ENCODE measurements around the gene MYOD1. TPM values are rescaled to one million over a fixed set of nuclear protein-coding genes. Genes with fewer than 3 reads are reported as not detected.

Gene MYOD1
- total RNA-seq, 1 experiment from 2014 or later = not detected

GRCh38 chr11:17686231-17686980 lies 33.0 kb upstream of the MYOD1 start:
- POLR2A ChIA-PET = no interaction called here
- TF ChIP-seq POLR2AphosphoS5 (IDR thresholded peaks at IDR 0.05; ENCODE audit: low read depth, low read length) (no peak), CTCF (IDR thresholded peaks at IDR 0.05) (no peak), REST (IDR thresholded peaks at IDR 0.05; ENCODE audit: insufficient read depth in 1 of 2, low read depth in 2 of 2, low read length in 1 of 2) (no peak), SIN3A (IDR thresholded peaks at IDR 0.05; ENCODE audit: borderline replicate concordance, insufficient read depth, low read depth, low read length) (no peak), TCF7L2 (IDR thresholded peaks at IDR 0.05; ENCODE audit: low read depth, low read length) (no peak)
- Histone ChIP-seq H3K4me3 (ENCODE audit: low read depth in 2 of 2, low read length in 2 of 2) (no peak overlapping the region), H3K36me3 (ENCODE audit: control insufficient read depth, insufficient read depth, low read length) (no peaks in the 10 kb centered on the region), H3K27me3 (ENCODE audit: control insufficient read depth, insufficient read depth, low read length) (0 out of 2 replicates have a peak, but pooled peaks cover 5% of the 10 kb centered on the region), H3K9me3 (ENCODE audit: control insufficient read depth, insufficient read depth, low read depth, low read length) (no peaks in the 10 kb centered on the region), H3K27ac (ENCODE audit: low read length) (no peak overlapping the region), H3K4me1 (ENCODE audit: control insufficient read depth, insufficient read depth, low read length) (peaks cover 10% of the 10 kb centered on the region)
- ATAC-seq = no peak
- intact Hi-C loops (cut with micrococcal nuclease; ENCODE audit: unreplicated experiment) (no loop called here), in situ Hi-C loops (cut with HindIII; ENCODE audit: low pct_unique_long_range_greater_than_20kb, low sequenced_read_pairs) (no loop called here)
- no TSS peak for BruUV-seq (replicated peaks)
- CTCF ChIA-PET = interaction anchor here (0.7 kb wide), 1 partner anchor 180 kb away, joined by 3 read pairs; no protein-coding TSS in a partner anchor
- no peak for DNase-seq (ENCODE audit: low read depth, low spot score)

DNA sequence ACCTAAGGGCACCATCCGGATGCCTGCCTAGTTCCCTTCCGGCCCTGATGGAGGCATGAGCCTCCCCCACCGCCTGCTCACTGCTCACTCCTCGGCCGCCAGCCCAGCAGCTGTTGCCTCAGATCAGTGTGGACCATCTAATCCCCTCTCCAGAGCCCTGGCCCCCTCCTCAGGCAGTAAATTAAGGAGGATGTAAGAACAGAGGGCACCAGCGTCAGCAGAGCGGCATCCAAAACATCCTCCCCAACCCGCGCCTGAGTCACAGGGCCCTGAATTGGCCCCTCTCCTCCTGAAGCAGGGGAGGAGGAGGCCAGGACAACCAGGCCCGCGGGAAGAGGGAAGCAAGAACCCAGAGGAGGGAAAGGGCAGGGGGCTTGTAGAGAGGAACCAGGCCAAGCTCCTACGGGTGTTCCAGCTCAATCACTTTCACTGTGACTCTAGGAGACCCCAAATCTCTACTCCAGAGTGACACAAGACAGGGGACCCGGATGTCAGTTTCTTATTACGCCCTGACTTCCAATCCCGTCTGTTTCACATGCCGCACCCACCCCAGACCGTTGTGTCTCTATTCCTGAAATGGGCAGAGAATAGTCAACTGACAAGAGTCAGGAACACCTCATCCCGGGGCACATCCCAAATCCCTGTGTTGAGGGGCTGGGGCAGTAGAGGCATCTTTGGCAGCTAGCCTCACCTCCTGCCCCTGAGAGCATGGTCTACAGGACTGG lies 31.3 kb upstream of the MYOD1 start:
- ChIA-PET CTCF (no interaction called here), POLR2A (no interaction called here)
- DNase-seq (ENCODE audit: low read depth, low spot score) (no peak), ATAC-seq (no peak)
- Histone ChIP-seq H3K9me3 (ENCODE audit: control insufficient read depth, insufficient read depth, low read depth, low read length) (no peaks in the 10 kb centered on the region), H3K36me3 (ENCODE audit: control insufficient read depth, insufficient read depth, low read length) (no peaks in the 10 kb centered on the region), H3K4me1 (ENCODE audit: control insufficient read depth, insufficient read depth, low read length) (peaks cover 9% of the 10 kb centered on the region), H3K27me3 (ENCODE audit: control insufficient read depth, insufficient read depth, low read length) (0 out of 2 replicates have a peak, but pooled peaks cover 6% of the 10 kb centered on the region), H3K27ac (ENCODE audit: low read length) (no peak overlapping the region), H3K4me3 (ENCODE audit: low read depth in 2 of 2, low read length in 2 of 2) (no peak overlapping the region)
- BruUV-seq (replicated peaks) = no TSS peak
- TF ChIP-seq CTCF (IDR thresholded peaks at IDR 0.05) = no peak
- TF ChIP-seq POLR2AphosphoS5 (IDR thresholded peaks at IDR 0.05; ENCODE audit: low read depth, low read length) = no peak
- no peak for TF ChIP-seq REST (IDR thresholded peaks at IDR 0.05; ENCODE audit: insufficient read depth in 1 of 2, low read depth in 2 of 2, low read length in 1 of 2)
- no peak for TF ChIP-seq SIN3A (IDR thresholded peaks at IDR 0.05; ENCODE audit: borderline replicate concordance, insufficient read depth, low read depth, low read length)
- TF ChIP-seq TCF7L2 (IDR thresholded peaks at IDR 0.05; ENCODE audit: low read depth, low read length) = no peak
- intact Hi-C loops (cut with micrococcal nuclease; ENCODE audit: unreplicated experiment) = no loop called here
- in situ Hi-C loops (cut with HindIII; ENCODE audit: low pct_unique_long_range_greater_than_20kb, low sequenced_read_pairs) = no loop called here

All from Panc1 (cell line).